Activated naive CD8-positive, alpha-beta T cell treated with anti-CD3 and anti-CD28 coated beads, Interleukin-2, amount 50 U/mL, for 16 hours (primary cell): ENCODE measurements around the gene DNAI4.

ENCODE experiments used
- DNase-seq: peaks from one replicate; pipeline ENCODE4 v3.0.0-alpha.2; 2020; ENCODE audit warnings: low read depth, low spot score

DNAI4 gene

GRCh38 chr1:66764994-66765578 lies 159.6 kb downstream of the DNAI4 start:
- DNase-seq, result peak; percentile 25
